ENCODE measurements around the gene PTPRM.

GRCh38 chr18:7596147-7596546 lies 29.0 kb downstream of the PTPRM start:
- TF ChIP-seq, protein P1, sequence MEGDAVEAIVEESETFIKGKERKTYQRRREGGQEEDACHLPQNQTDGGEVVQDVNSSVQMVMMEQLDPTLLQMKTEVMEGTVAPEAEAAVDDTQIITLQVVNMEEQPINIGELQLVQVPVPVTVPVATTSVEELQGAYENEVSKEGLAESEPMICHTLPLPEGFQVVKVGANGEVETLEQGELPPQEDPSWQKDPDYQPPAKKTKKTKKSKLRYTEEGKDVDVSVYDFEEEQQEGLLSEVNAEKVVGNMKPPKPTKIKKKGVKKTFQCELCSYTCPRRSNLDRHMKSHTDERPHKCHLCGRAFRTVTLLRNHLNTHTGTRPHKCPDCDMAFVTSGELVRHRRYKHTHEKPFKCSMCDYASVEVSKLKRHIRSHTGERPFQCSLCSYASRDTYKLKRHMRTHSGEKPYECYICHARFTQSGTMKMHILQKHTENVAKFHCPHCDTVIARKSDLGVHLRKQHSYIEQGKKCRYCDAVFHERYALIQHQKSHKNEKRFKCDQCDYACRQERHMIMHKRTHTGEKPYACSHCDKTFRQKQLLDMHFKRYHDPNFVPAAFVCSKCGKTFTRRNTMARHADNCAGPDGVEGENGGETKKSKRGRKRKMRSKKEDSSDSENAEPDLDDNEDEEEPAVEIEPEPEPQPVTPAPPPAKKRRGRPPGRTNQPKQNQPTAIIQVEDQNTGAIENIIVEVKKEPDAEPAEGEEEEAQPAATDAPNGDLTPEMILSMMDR (IDR thresholded peaks at IDR 0.05) = no peak
- no peak for TF ChIP-seq POLR2A (IDR thresholded peaks at IDR 0.05)

Data from gastroesophageal sphincter (tissue), 3 donors.